HFFc6 (cell line): ENCODE data around the gene ITSN1. TPM values are rescaled to one million over a fixed set of nuclear protein-coding genes. Genes with fewer than 3 reads are reported as not detected.

Experiments
- DNase-seq: peaks from one replicate; pipeline ENCODE4 v3.0.0-alpha.2; 2018
- H3K27ac Mint-ChIP-seq: 2 replicates; pipeline ENCODE4 v1.8.0; 2020; ENCODE audit warnings: mild to moderate bottlenecking, mixed read lengths
- H3K27me3 Mint-ChIP-seq: 2 replicates; pipeline ENCODE4 v1.8.0; 2021; ENCODE audit warnings: mild to moderate bottlenecking, moderate library complexity, mixed read lengths; ENCODE audit not compliant: insufficient read depth
- H3K36me3 Mint-ChIP-seq: 2 replicates; pipeline ENCODE4 v1.8.0; 2021; ENCODE audit warnings: low read depth, mixed read lengths
- H3K4me1 Mint-ChIP-seq: 2 replicates; pipeline ENCODE4 v1.8.0; 2020; ENCODE audit warnings: low read depth, mixed read lengths
- H3K4me3 Mint-ChIP-seq: 2 replicates; pipeline ENCODE4 v1.8.0; 2020; ENCODE audit warnings: mild to moderate bottlenecking, moderate library complexity, mixed read lengths
- H3K9me3 Mint-ChIP-seq: 2 replicates; pipeline ENCODE4 v1.8.0; 2020; ENCODE audit warnings: mild to moderate bottlenecking, mixed read lengths
- total RNA-seq, 6 experiments: library from RNA; stranded (reverse); fragmentation: NEBNext Ultra II Directional; extraction: Animal tissue kit (Norgen Biotek cat#: 25700); gene quantifications; 2 replicates in 1 of 6; 3 replicates in 5 of 6; pipeline ENCODE4 v1.2.3, GENCODE V29; 2021
- TF ChIP-seq, protein P1 (sequence below): fragments of 200-600 bp; sonication (generic); IDR thresholded peaks from 2 replicates; pipeline ENCODE4 v1.5.0; 2021; ENCODE audit warnings: antibody characterized with exemption, mild to moderate bottlenecking

The ITSN1 gene
- total RNA-seq, 6 experiments from 2014 or later, result 47.7 to 54.8 (median 54.0) TPM

DNA sequence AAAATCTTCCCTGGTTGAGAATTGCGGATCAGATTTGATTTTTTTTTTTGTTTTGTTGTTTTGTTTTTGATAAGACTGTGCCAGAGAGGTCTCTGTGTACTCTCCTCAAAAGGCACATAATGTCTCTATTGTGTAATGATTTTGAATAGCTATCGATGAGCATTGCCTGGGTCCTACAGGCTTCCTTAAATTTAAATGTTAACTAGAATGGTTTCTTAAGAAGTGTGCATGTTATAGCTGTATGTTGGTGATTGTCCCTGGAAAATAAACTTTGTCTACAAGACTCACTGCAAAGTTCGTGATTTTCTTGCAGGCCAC lies 121.2 kb downstream of the ITSN1 start:
- TF ChIP-seq, protein P1, sequence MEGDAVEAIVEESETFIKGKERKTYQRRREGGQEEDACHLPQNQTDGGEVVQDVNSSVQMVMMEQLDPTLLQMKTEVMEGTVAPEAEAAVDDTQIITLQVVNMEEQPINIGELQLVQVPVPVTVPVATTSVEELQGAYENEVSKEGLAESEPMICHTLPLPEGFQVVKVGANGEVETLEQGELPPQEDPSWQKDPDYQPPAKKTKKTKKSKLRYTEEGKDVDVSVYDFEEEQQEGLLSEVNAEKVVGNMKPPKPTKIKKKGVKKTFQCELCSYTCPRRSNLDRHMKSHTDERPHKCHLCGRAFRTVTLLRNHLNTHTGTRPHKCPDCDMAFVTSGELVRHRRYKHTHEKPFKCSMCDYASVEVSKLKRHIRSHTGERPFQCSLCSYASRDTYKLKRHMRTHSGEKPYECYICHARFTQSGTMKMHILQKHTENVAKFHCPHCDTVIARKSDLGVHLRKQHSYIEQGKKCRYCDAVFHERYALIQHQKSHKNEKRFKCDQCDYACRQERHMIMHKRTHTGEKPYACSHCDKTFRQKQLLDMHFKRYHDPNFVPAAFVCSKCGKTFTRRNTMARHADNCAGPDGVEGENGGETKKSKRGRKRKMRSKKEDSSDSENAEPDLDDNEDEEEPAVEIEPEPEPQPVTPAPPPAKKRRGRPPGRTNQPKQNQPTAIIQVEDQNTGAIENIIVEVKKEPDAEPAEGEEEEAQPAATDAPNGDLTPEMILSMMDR, result no peak
- DNase-seq, result no peak
- H3K9me3 Mint-ChIP-seq, result no peaks in the 10 kb centered on the region
- H3K27me3 Mint-ChIP-seq, result peaks cover 3% of the 10 kb centered on the region; the same call in 1 of the 2 replicates
- peaks cover 44% of the 10 kb centered on the region for H3K36me3 Mint-ChIP-seq
- peaks cover 88% of the 10 kb centered on the region for H3K4me1 Mint-ChIP-seq
- peak overlapping the region; percentile 93 for H3K27ac Mint-ChIP-seq
- H3K4me3 Mint-ChIP-seq, result peak overlapping the region; percentile 86

GRCh38 chr21:33767236-33767635 lies 124.9 kb downstream of the ITSN1 start:
- TF ChIP-seq, protein P1, result no peak
- H3K27ac Mint-ChIP-seq, result peak overlapping the region; percentile 36; the same call in 1 of the 2 replicates
- peaks cover 68% of the 10 kb centered on the region for H3K36me3 Mint-ChIP-seq

GRCh38 chr21:33767960-33768359 lies 125.7 kb downstream of the ITSN1 start:
- H3K9me3 Mint-ChIP-seq, result no peaks in the 10 kb centered on the region
- peaks cover 68% of the 10 kb centered on the region for H3K36me3 Mint-ChIP-seq
- no peak overlapping the region for H3K27ac Mint-ChIP-seq
- TF ChIP-seq, protein P1, result no peak
- H3K27me3 Mint-ChIP-seq, result no peaks in the 10 kb centered on the region
- peaks cover 55% of the 10 kb centered on the region for H3K4me1 Mint-ChIP-seq
- DNase-seq, result no peak
- H3K4me3 Mint-ChIP-seq, result no peak overlapping the region

More at GRCh38 chr21:33767236-33767635, 124.9 kb downstream of the ITSN1 start:
- peaks cover 61% of the 10 kb centered on the region for H3K4me1 Mint-ChIP-seq
- peak; percentile 46 for DNase-seq
- no peaks in the 10 kb centered on the region for H3K9me3 Mint-ChIP-seq
- H3K27me3 Mint-ChIP-seq, result peaks cover 3% of the 10 kb centered on the region; the same call in 1 of the 2 replicates
- H3K4me3 Mint-ChIP-seq, result 0 out of 2 replicates have a peak overlapping the region, but pooled peaks have one; percentile 18

DNA sequence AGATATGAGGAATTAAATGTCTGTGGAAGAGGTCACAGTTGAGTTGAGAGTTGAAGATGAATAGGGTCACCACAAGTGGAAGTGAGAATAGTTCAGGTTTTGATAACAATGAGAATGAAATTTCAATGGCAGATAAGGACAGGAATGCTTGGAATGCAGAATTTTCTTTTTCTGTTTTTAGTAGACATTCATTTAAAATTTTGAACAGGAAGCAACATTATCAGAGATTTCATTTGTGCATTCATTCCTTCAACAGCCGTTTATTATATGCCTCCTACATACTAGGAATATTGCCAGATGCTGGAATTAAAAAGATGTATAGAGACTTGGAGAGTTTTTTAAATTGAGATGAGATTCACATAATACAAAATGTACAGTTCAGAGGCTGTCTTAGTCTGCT lies 126.8 kb downstream of the ITSN1 start:
- Mint-ChIP-seq H3K4me3 (no peak overlapping the region), H3K27me3 (no peaks in the 10 kb centered on the region), H3K9me3 (no peaks in the 10 kb centered on the region), H3K27ac (peak overlapping the region; percentile 2; the same call in 1 of the 2 replicates), H3K4me1 (peaks cover 44% of the 10 kb centered on the region), H3K36me3 (peaks cover 59% of the 10 kb centered on the region)
- TF ChIP-seq, protein P1, result no peak
- no peak for DNase-seq

DNA sequence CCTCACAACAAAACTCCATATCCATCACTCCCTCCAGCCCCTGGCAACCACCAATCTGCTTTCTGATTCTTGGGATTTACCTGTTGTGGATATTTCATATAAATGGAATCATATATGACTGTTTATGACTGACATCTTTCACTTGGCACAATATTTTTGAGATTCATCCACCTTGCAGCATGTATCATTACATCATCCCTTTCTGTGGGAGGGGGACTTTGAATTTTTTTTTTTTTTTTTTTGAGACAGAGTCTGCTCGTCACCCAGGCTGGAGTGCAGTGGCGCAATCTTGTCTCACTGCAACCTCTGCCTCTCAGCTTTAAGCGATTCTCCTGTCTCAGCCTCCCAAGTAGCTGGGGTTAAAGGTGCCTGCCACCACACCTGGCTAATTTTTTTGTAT lies 128.2 kb downstream of the ITSN1 start:
- Mint-ChIP-seq H3K36me3 (peaks cover 54% of the 10 kb centered on the region), H3K27me3 (no peaks in the 10 kb centered on the region), H3K4me3 (no peak overlapping the region), H3K27ac (no peak overlapping the region), H3K9me3 (no peaks in the 10 kb centered on the region), H3K4me1 (peaks cover 35% of the 10 kb centered on the region)
- TF ChIP-seq, protein P1, result no peak
- no peak for DNase-seq

DNA sequence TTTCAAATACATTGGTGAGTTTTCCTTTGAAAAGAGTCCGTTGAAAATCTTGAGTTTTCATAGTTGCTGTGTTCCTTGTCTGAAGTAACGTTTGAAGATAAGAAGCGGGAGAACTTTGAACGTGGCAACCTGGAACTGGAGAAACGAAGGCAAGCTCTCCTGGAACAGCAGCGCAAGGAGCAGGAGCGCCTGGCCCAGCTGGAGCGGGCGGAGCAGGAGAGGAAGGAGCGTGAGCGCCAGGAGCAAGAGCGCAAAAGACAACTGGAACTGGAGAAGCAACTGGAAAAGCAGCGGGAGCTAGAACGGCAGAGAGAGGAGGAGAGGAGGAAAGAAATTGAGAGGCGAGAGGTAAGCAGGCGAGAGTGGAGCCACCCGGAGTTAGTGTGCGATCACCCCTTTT lies 129.7 kb downstream of the ITSN1 start:
- Mint-ChIP-seq H3K27me3 (no peaks in the 10 kb centered on the region), H3K27ac (no peak overlapping the region), H3K4me3 (no peak overlapping the region), H3K4me1 (peaks cover 24% of the 10 kb centered on the region), H3K36me3 (peaks cover 44% of the 10 kb centered on the region), H3K9me3 (no peaks in the 10 kb centered on the region)
- no peak for DNase-seq
- TF ChIP-seq, protein P1, result no peak
